ENCODE measurements around the gene COPS4.

Gene COPS4

GRCh38 chr4:83121246-83121645 is 86.3 kb downstream of the COPS4 start:
- no peak for DNase-seq (ENCODE audit: low read depth in 3 of 3, low spot score in 1 of 3)

DNA sequence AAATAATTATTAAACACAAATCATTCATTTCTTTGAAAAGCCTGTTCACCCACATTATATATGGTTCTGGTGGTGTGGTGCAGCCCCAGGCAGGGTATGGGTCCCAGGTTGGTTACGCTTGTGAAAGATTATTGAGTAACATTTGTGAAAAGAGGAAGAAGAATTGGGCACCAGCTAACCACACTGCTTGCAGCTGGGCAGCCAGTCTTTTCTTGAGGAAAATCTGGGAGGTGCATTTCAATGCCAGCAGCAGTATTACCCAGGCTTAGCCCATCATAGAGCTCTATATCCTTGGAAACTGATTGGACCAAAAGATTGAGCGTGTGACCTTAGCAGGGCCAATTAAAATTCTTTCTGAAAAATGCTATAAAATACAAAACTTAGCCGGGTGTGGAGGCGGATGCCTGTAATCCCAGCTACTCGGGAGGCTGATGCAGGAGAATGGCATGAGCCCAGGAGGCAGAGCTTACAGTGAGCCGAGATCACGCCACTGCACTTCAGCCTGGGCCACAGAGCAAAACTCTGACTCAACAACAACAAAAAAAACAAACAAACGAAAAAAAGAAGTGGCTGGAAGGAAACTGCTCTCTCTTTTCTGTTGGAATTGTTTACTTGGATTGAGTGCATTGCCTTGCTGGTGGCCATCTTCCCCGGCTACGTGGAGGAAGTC is 89.3 kb downstream of the COPS4 start:
- no peak for DNase-seq (ENCODE audit: low read depth in 3 of 3, low spot score in 1 of 3)
